Activated naive CD4-positive, alpha-beta T cell treated with anti-CD3 and anti-CD28 coated beads for 36 hours (primary cell): Measurements from ENCODE around the gene PHKG2. TPM values are rescaled to one million over a fixed set of nuclear protein-coding genes. Genes with fewer than 3 reads are reported as not detected.

Experiments
- CTCF ChIA-PET: fragments of 350-600 bp; sonication (Branson Sonifier 250); formaldehyde crosslinking; loops from one replicate; lab custom pipeline; 2021; ENCODE audit warnings: antibody characterized with exemption; lab: Charles Lee
- DNase-seq: peaks from one replicate; pipeline ENCODE4 v3.0.0-alpha.2; 2020
- H3K27ac Mint-ChIP-seq: one replicate; pipeline ENCODE4 v1.8.0; 2021; ENCODE audit warnings: mild to moderate bottlenecking, mixed read lengths
- H3K27me3 Mint-ChIP-seq: one replicate; pipeline ENCODE4 v1.8.0; 2021; ENCODE audit warnings: low read depth, mixed read lengths
- H3K36me3 Mint-ChIP-seq: one replicate; pipeline ENCODE4 v1.8.0; 2021; ENCODE audit warnings: low read depth, mixed read lengths
- H3K4me1 Mint-ChIP-seq: one replicate; pipeline ENCODE4 v1.8.0; 2021; ENCODE audit warnings: low read depth, mixed read lengths
- H3K4me3 Mint-ChIP-seq: one replicate; pipeline ENCODE4 v1.8.0; 2021; ENCODE audit warnings: mild to moderate bottlenecking, moderate library complexity, mixed read lengths
- H3K9me3 Mint-ChIP-seq: one replicate; pipeline ENCODE4 v1.8.0; 2021; ENCODE audit warnings: mixed read lengths
- intact Hi-C: fragments of 100-400 bp; cut with micrococcal nuclease; formaldehyde crosslinking; loops from one replicate; pipeline ENCODE4 v1.15.1; 2023
- total RNA-seq, 2 experiments: library from RNA; stranded (reverse); gene quantifications; one replicate each; pipeline ENCODE4 v1.2.3, GENCODE V29; 2021

The PHKG2 gene
- total RNA-seq, 2 experiments from 2014 or later: 23.3 to 26.4 TPM

DNA sequence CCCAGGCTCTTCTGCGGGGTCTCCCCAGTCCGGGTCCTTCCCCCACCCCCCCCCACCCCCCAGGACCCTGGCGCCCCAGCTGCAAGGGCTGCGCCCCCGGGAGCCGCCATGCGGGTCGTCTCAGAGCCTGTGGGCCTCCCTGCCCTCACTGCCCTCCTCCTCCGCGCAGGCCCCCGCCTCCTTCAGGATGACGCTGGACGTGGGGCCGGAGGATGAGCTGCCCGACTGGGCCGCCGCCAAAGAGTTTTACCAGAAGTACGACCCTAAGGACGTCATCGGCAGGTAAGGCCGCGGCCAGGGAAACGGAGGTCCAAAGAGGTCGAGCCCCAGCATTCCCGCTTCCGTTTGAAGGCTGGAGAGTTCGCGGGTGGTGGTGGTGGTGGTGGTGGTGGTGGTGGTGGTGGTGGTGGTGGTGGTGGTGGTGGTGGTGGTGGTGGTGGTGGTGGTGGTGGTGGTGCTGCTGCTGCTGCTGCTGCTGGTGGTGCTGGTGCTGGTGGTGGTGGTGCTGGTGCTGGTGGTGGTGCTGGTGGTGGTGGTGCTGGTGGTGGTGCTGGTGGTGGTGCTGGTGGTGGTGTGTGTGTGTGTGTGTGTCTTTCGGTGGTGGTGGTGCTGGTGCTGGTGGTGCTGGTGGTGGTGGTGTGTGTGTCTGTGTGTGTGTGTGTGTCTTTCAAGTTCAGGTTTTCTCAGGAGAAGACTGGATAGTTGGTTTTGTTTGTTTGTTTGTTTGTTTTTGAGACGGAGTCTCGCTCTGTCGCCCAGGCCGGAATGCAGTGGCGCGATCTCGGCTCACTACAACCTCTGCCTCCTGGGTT lies 615 bp downstream of the PHKG2 start:
- no peak for DNase-seq
- H3K36me3 Mint-ChIP-seq: peaks cover 12% of the 10 kb centered on the region
- peak overlapping the region; percentile 89 for H3K4me3 Mint-ChIP-seq
- H3K4me1 Mint-ChIP-seq: peaks cover 19% of the 10 kb centered on the region
- no peak overlapping the region for H3K27ac Mint-ChIP-seq
- intact Hi-C loops: loop anchor here (1.0 to 2.0 kb wide), 8 partner anchors 13 to 326 kb away; partner anchors contain the start of genes CFAP119, FBRS, PRR14 and RNF40
- no peaks in the 10 kb centered on the region for H3K9me3 Mint-ChIP-seq
- CTCF ChIA-PET: interaction anchor here (0.6 to 1.4 kb wide), 2 partner anchors 19 to 66 kb away, joined by 5 read pairs; no protein-coding TSS in a partner anchor
- no peaks in the 10 kb centered on the region for H3K27me3 Mint-ChIP-seq

DNA sequence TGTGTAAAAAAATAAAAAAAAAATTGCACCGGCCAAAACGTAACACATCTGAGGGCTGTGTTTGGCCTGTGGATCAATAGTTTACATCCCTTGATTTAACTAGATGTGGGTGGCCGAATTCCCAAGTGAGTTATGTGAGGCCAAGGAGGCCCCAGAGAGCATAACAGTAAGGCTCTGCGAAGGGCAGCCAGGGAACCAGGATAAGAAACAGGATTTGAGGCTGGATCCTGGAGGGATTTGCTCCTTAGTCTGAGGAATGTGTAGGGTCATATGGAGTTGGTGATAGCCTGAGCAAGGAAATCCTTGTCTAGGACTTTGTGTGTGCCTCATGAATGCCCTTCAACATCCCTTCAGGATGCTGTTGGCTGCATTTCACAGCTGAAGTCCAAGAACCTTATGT lies 2.0 kb downstream of the PHKG2 start:
- no peak for DNase-seq
- H3K27me3 Mint-ChIP-seq: no peaks in the 10 kb centered on the region
- H3K9me3 Mint-ChIP-seq: no peaks in the 10 kb centered on the region
- intact Hi-C loops: no loop called here
- peak overlapping the region; percentile 89 for H3K4me3 Mint-ChIP-seq
- CTCF ChIA-PET: no interaction called here
- peaks cover 10% of the 10 kb centered on the region for H3K36me3 Mint-ChIP-seq
- H3K27ac Mint-ChIP-seq: no peak overlapping the region
- H3K4me1 Mint-ChIP-seq: peaks cover 19% of the 10 kb centered on the region

DNA sequence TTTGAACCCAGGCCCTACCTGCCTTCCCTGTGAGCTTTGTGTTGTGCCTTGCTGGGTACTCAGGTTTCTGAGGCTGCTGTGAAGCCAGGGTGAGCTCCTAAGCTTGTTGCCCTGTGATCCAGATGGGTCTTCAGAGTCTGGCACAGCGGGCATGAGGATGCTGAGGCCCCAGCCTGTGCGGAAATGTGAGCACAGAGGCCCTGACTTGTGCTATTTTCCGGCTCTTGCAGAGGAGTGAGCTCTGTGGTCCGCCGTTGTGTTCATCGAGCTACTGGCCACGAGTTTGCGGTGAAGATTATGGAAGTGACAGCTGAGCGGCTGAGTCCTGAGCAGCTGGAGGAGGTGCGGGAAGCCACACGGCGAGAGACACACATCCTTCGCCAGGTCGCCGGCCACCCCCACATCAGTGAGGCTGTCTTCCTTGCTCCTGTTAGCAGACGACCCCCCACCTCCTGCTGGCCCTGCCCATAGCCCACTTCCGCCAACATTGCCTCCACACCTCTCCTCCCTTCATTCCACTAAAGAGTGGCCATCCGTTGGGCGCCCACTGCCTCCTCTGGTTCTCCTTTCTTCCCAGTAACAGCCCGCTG lies 2.7 kb downstream of the PHKG2 start:
- H3K27ac Mint-ChIP-seq: no peak overlapping the region
- CTCF ChIA-PET: interaction anchor here (1.0 kb wide), 1 partner anchor 63 kb away, joined by 3 read pairs; no protein-coding TSS in a partner anchor

GRCh38 chr16:30753596-30753995 lies 5.4 kb downstream of the PHKG2 start:
- H3K4me3 Mint-ChIP-seq: no peak overlapping the region
- H3K27me3 Mint-ChIP-seq: no peaks in the 10 kb centered on the region
- peaks cover 16% of the 10 kb centered on the region for H3K36me3 Mint-ChIP-seq
- no peaks in the 10 kb centered on the region for H3K9me3 Mint-ChIP-seq
- H3K4me1 Mint-ChIP-seq: peaks cover 9% of the 10 kb centered on the region
- DNase-seq: no peak
- intact Hi-C loops: no loop called here
- no peak overlapping the region for H3K27ac Mint-ChIP-seq
- CTCF ChIA-PET: interaction anchor here (1.2 kb wide), 1 partner anchor 189 kb away, joined by 3 read pairs; no protein-coding TSS in a partner anchor

More for the DNA sequence above, 2.7 kb downstream of the PHKG2 start:
- Mint-ChIP-seq H3K4me1 (peaks cover 19% of the 10 kb centered on the region), H3K27me3 (no peaks in the 10 kb centered on the region), H3K4me3 (no peak overlapping the region), H3K9me3 (no peaks in the 10 kb centered on the region), H3K36me3 (peaks cover 13% of the 10 kb centered on the region)
- DNase-seq: no peak
- intact Hi-C loops: no loop called here

DNA sequence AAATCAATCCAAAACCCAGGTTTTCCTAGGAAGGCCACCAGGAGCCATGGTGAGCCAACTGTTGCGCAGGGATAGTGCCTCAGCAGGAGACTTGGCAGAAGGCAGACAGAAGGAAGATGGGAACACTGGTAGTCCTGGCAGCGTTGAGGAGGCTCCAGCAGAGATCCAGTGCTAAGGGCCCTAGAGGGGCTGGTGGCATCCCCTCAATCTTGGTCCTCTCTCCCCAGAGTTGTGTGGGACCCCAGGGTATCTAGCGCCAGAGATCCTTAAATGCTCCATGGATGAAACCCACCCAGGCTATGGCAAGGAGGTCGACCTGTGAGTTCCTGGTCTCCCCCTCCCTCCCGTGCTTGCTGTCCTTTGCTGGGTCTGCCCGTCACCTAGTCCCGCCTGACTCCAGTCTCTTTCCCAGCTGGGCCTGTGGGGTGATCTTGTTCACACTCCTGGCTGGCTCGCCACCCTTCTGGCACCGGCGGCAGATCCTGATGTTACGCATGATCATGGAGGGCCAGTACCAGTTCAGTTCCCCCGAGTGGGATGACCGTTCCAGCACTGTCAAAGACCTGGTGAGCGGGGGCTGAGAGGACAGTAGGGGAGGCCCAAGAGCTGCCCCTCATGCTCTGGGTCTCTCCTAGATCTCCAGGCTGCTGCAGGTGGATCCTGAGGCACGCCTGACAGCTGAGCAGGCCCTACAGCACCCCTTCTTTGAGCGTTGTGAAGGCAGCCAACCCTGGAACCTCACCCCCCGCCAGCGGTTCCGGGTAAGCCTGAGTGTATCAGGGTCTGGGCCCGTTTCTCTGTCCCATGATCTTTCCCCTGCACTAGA lies 7.9 kb downstream of the PHKG2 start:
- Mint-ChIP-seq H3K27me3 (no peaks in the 10 kb centered on the region), H3K4me1 (peaks cover 8% of the 10 kb centered on the region), H3K27ac (no peak overlapping the region), H3K36me3 (peaks cover 10% of the 10 kb centered on the region), H3K9me3 (no peaks in the 10 kb centered on the region), H3K4me3 (no peak overlapping the region)
- intact Hi-C loops: no loop called here
- CTCF ChIA-PET: no interaction called here
- DNase-seq: no peak

- Mint-ChIP-seq H3K36me3 (peaks cover 6% of the 10 kb centered on the region), H3K4me1 (peaks cover 9% of the 10 kb centered on the region), H3K27ac (no peak overlapping the region), H3K9me3 (no peaks in the 10 kb centered on the region), H3K4me3 (no peak overlapping the region), H3K27me3 (no peaks in the 10 kb centered on the region)
- CTCF ChIA-PET: no interaction called here
- no peak for DNase-seq
- intact Hi-C loops: no loop called here
Observed at GRCh38 chr16:30756781-30757100, 8.5 kb downstream of the PHKG2 start.

DNA sequence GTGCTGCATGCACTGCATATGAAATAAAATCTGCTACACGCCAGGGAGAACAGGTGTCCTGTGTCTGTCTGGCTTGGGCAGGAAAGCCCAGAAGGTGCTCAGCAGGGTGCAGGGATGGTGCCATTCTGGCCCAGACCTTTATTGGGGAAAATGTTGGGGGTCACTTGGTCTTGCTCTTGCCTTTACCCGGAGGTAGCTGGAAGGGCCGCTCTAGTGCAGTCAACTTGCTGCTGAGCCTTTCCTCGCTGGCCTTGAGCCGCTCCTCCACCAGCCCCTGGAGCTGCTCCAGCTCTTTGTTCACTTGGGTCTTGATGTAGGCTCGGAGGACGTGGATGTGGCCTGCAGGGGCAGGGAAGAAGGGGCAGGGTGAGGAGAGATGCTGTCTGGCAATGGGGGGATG lies 9.1 kb downstream of the PHKG2 start:
- no peaks in the 10 kb centered on the region for H3K27me3 Mint-ChIP-seq

GRCh38 chr16:30758988-30759491 lies 10.8 kb downstream of the PHKG2 start:
- no peak for DNase-seq
- intact Hi-C loops: no loop called here
- no peak overlapping the region for H3K27ac Mint-ChIP-seq
- H3K27me3 Mint-ChIP-seq: no peaks in the 10 kb centered on the region
- peaks cover 6% of the 10 kb centered on the region for H3K36me3 Mint-ChIP-seq
- H3K9me3 Mint-ChIP-seq: no peaks in the 10 kb centered on the region
- CTCF ChIA-PET: interaction anchor here (0.5 to 1.8 kb wide), 2 partner anchors 11 to 48 kb away, joined by 4 to 5 read pairs; no protein-coding TSS in a partner anchor
- peaks cover 23% of the 10 kb centered on the region for H3K4me1 Mint-ChIP-seq
- no peak overlapping the region for H3K4me3 Mint-ChIP-seq

More for the DNA sequence above, 9.1 kb downstream of the PHKG2 start:
- peaks cover 6% of the 10 kb centered on the region for H3K36me3 Mint-ChIP-seq
- intact Hi-C loops: no loop called here
- H3K4me3 Mint-ChIP-seq: no peak overlapping the region
- CTCF ChIA-PET: no interaction called here
- H3K9me3 Mint-ChIP-seq: no peaks in the 10 kb centered on the region
- no peak for DNase-seq
- no peak overlapping the region for H3K27ac Mint-ChIP-seq
- peaks cover 11% of the 10 kb centered on the region for H3K4me1 Mint-ChIP-seq

DNA sequence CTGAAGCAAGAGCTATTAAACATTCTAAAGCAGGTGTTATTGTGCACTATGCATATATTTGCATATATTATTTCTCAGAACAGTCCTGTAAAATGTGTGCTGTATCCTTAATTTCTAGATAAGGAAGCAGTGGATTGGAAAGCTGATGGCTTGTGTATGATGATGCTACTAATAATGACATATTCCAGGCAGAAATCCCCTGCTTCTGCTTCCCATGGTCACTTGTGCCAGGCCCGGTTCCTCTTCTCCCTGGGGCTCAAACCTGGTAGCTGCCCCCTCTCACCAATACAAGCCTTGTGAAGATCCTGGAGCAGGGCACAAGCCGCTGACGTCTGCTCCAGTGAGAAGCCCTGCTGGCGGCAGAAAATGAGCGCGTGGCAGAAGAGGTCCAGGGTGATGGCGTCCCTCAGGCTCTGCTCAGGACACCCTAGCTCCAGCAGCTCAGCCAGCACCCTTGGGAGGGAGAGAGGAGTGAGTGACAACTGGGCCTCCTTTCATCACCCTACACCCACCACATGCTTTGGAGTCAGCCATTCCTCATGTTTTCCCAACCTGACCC lies 11.9 kb downstream of the PHKG2 start:
- intact Hi-C loops: no loop called here
- Mint-ChIP-seq H3K4me1 (peaks cover 25% of the 10 kb centered on the region), H3K9me3 (no peaks in the 10 kb centered on the region), H3K36me3 (peaks cover 8% of the 10 kb centered on the region), H3K27ac (no peak overlapping the region), H3K4me3 (peak overlapping the region; percentile 94), H3K27me3 (no peaks in the 10 kb centered on the region)
- DNase-seq: no peak
- CTCF ChIA-PET: interaction anchor here (0.8 to 1.8 kb wide), 3 partner anchors 10 to 84 kb away, joined by 3 to 5 read pairs (median 4); no protein-coding TSS in a partner anchor

GRCh38 chr16:30760577-30761426 lies 12.6 kb downstream of the PHKG2 start:
- Mint-ChIP-seq H3K27ac (no peak overlapping the region), H3K9me3 (no peaks in the 10 kb centered on the region), H3K27me3 (no peaks in the 10 kb centered on the region), H3K4me1 (peaks cover 25% of the 10 kb centered on the region), H3K36me3 (peaks cover 9% of the 10 kb centered on the region), H3K4me3 (peak overlapping the region; percentile 94)
- no peak for DNase-seq
- CTCF ChIA-PET: interaction anchor here (0.8 to 1.8 kb wide), 3 partner anchors 10 to 84 kb away, joined by 3 to 5 read pairs (median 4); no protein-coding TSS in a partner anchor
- intact Hi-C loops: no loop called here

GRCh38 chr16:30761427-30761927 lies 13.3 kb downstream of the PHKG2 start:
- CTCF ChIA-PET: no interaction called here
- intact Hi-C loops: no loop called here
- Mint-ChIP-seq H3K27ac (no peak overlapping the region), H3K4me1 (peaks cover 25% of the 10 kb centered on the region), H3K27me3 (no peaks in the 10 kb centered on the region), H3K4me3 (peak overlapping the region; percentile 94), H3K9me3 (no peaks in the 10 kb centered on the region), H3K36me3 (peaks cover 7% of the 10 kb centered on the region)
- peak; percentile 43 for DNase-seq
